T-helper 1 cell treated with Interleukin-12 subunit alpha and Interleukin-12 subunit beta and Interleukin-4 antibody, amounts not matched to agents 30 μg/mL and 1 μg/mL, for 36 hours (primary cell): ENCODE measurements around the gene ABCD1.
"Not testable (repeated sequence)": the region's sequence is repeated elsewhere in the genome, so short reads cannot be mapped to it uniquely, and the experiment has no call there.

Experiments
- H3K27ac Mint-ChIP-seq: one replicate; pipeline ENCODE4 v1.8.0; 2021; ENCODE audit warnings: mild to moderate bottlenecking, mixed read lengths
- H3K27me3 Mint-ChIP-seq: one replicate; pipeline ENCODE4 v1.8.0; 2021; ENCODE audit warnings: low read depth, mixed read lengths
- H3K36me3 Mint-ChIP-seq: one replicate; pipeline ENCODE4 v1.8.0; 2021; ENCODE audit warnings: low read depth, mixed read lengths
- H3K4me1 Mint-ChIP-seq: one replicate; pipeline ENCODE4 v1.8.0; 2021; ENCODE audit warnings: low read depth, mixed read lengths
- H3K4me3 Mint-ChIP-seq: one replicate; pipeline ENCODE4 v1.8.0; 2021; ENCODE audit warnings: mild to moderate bottlenecking, moderate library complexity, mixed read lengths
- H3K9me3 Mint-ChIP-seq: one replicate; pipeline ENCODE4 v1.8.0; 2021; ENCODE audit warnings: mixed read lengths

ABCD1 gene

DNA sequence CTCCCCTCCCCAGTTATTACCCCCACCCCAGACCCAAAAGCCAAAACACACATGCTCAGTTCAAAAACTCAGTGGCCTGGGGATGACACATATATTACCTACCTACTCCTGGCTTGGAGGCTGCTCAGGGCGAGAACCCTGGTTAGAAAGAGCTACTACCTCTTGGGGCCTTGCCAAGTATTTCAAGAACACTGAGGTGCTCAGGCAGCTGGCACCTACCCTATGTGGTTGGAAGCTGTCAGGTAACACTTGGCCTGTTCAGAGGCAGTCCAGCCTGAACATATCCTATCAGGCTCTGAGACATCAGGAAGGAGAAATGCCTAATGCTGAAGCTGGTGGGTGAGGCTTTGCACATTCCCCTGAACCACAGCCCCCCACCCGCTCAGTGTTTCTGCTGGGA, 5.4 kb upstream of the ABCD1 start:
- Mint-ChIP-seq H3K4me3 (no peak overlapping the region), H3K4me1 (peaks cover 13% of the 10 kb centered on the region), H3K27me3 (no peaks in the 10 kb centered on the region), H3K9me3 (no peaks in the 10 kb centered on the region), H3K36me3 (peaks cover 20% of the 10 kb centered on the region), H3K27ac (no peak overlapping the region)

DNA sequence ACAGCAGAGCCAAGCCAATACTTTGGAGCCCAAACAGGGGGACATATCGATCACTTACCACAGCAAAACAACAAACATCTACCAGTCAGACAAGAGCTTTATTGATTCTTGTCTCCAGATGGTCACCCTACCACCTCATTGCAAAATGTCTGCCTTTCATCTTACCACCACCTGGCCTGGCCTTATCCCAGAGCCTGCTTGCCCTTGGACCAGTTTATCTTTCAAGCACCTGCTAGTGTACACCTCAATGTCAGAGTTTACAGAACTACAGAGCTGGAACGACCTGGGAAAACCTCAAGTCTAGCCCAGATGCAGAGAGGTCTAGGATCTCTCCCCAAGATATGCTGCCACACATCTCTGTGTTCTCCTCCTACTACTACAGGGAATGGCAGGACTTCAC, 5.0 kb upstream of the ABCD1 start:
- Mint-ChIP-seq H3K36me3 (peaks cover 18% of the 10 kb centered on the region), H3K27me3 (no peaks in the 10 kb centered on the region), H3K4me3 (no peak overlapping the region), H3K27ac (no peak overlapping the region), H3K4me1 (peaks cover 13% of the 10 kb centered on the region), H3K9me3 (no peaks in the 10 kb centered on the region)

DNA sequence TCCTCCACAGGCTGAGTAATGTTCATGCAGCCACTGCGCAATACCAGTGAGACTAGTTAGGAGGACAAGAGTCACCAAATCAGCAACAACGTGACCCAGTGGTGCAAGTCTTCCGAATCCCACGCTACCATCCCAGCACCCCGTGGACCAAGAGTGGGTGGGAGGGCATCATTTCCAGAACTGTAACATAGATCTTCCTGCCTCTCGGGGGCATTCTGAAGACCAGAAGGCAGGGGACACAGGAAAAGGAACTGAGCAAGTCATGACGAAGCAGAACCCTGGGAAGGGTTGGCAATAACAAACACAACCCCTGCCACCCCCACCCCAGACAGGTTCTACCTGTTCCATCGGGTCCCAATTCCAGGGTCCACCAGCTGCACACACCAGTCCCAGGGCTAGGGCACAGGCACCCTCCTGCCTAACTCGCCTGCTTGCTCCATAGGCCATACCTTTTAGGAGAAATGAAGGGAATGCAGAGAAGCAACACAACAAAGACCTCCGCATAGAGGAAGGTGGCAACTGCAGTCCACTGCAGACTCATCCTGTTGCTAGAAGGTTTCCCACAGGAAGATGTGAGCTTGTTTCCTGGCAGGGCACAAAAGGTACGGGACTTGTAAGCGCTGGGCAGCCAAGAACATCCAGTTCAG, 1.8 kb upstream of the ABCD1 start:
- H3K27me3 Mint-ChIP-seq, result no peaks in the 10 kb centered on the region
- peak overlapping the region; percentile 86 for H3K4me3 Mint-ChIP-seq
- peaks cover 14% of the 10 kb centered on the region for H3K36me3 Mint-ChIP-seq

DNA sequence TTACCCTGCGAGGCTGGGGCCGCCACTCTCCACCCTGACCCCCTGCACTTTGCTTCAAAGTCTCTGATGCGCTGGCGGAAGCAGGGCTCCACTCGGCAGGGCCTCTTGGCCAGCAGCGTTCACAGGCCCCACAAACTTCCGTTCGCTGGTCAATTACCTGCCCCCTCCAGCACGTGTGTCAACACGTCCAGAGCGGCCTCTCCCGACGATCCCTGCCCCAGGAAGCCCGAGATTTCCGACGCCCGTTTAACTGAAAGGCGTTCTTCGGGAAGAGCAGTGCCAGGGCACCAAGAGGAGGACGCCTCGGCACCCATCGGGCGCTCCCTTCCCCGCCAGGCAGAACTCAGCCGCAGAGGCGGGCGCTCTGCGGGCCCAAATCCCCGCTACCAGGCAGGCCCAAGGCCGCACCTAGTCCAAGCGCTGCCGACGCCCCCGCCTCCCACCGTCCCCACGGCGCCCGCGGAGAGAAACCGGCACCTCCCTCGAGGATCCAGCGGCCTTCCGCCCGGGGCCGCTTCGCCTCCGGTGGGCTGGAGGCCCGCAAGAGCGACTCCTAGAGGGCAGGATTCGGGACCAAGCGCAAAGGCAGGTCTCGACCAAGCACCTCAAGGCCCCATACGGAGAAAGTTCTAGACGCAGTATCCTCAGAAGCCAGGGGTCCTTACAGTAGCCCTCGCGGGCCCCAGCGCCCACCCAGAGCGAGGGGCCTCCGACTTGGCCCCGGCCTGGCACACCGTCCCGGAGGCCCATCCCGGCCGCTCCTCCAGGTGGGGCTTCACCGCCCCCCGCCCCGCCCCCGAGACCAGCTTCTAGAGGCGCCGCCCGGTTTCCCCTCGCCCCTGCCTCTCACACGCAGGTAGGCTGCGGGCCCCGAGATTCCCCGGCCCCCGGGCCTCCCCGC, 1.1 kb upstream of the ABCD1 start:
- Mint-ChIP-seq H3K27ac (peak overlapping the region; percentile 76), H3K4me3 (peak overlapping the region; percentile 86), H3K4me1 (peaks cover 19% of the 10 kb centered on the region), H3K36me3 (peaks cover 15% of the 10 kb centered on the region), H3K27me3 (no peaks in the 10 kb centered on the region), H3K9me3 (no peaks in the 10 kb centered on the region)

More for the DNA sequence above, 1.8 kb upstream of the ABCD1 start:
- Mint-ChIP-seq H3K4me1 (peaks cover 18% of the 10 kb centered on the region), H3K27ac (peak overlapping the region; percentile 69), H3K9me3 (no peaks in the 10 kb centered on the region)

DNA sequence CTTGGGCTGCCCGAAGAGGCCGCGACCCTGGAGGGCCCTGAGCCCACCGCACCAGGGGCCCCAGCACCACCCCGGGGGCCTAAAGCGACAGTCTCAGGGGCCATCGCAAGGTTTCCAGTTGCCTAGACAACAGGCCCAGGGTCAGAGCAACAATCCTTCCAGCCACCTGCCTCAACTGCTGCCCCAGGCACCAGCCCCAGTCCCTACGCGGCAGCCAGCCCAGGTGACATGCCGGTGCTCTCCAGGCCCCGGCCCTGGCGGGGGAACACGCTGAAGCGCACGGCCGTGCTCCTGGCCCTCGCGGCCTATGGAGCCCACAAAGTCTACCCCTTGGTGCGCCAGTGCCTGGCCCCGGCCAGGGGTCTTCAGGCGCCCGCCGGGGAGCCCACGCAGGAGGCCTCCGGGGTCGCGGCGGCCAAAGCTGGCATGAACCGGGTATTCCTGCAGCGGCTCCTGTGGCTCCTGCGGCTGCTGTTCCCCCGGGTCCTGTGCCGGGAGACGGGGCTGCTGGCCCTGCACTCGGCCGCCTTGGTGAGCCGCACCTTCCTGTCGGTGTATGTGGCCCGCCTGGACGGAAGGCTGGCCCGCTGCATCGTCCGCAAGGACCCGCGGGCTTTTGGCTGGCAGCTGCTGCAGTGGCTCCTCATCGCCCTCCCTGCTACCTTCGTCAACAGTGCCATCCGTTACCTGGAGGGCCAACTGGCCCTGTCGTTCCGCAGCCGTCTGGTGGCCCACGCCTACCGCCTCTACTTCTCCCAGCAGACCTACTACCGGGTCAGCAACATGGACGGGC, 579 bp downstream of the ABCD1 start:
- Mint-ChIP-seq H3K36me3 (peaks cover 10% of the 10 kb centered on the region), H3K27me3 (no peaks in the 10 kb centered on the region), H3K27ac (no peak overlapping the region), H3K9me3 (no peaks in the 10 kb centered on the region), H3K4me3 (peak overlapping the region; percentile 56), H3K4me1 (peaks cover 16% of the 10 kb centered on the region)

DNA sequence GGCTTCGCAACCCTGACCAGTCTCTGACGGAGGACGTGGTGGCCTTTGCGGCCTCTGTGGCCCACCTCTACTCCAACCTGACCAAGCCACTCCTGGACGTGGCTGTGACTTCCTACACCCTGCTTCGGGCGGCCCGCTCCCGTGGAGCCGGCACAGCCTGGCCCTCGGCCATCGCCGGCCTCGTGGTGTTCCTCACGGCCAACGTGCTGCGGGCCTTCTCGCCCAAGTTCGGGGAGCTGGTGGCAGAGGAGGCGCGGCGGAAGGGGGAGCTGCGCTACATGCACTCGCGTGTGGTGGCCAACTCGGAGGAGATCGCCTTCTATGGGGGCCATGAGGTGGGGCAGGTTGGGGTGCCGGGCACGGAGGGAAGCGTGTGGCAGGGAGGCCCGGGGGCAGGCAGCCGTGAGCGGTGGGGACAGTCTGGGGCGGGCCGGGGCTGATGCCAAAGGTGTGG, 1.2 kb downstream of the ABCD1 start:
- H3K4me3 Mint-ChIP-seq, result peak overlapping the region; percentile 56
- no peaks in the 10 kb centered on the region for H3K27me3 Mint-ChIP-seq
- no peak overlapping the region for H3K27ac Mint-ChIP-seq
- no peaks in the 10 kb centered on the region for H3K9me3 Mint-ChIP-seq
- peaks cover 19% of the 10 kb centered on the region for H3K4me1 Mint-ChIP-seq
- peaks cover 12% of the 10 kb centered on the region for H3K36me3 Mint-ChIP-seq

DNA sequence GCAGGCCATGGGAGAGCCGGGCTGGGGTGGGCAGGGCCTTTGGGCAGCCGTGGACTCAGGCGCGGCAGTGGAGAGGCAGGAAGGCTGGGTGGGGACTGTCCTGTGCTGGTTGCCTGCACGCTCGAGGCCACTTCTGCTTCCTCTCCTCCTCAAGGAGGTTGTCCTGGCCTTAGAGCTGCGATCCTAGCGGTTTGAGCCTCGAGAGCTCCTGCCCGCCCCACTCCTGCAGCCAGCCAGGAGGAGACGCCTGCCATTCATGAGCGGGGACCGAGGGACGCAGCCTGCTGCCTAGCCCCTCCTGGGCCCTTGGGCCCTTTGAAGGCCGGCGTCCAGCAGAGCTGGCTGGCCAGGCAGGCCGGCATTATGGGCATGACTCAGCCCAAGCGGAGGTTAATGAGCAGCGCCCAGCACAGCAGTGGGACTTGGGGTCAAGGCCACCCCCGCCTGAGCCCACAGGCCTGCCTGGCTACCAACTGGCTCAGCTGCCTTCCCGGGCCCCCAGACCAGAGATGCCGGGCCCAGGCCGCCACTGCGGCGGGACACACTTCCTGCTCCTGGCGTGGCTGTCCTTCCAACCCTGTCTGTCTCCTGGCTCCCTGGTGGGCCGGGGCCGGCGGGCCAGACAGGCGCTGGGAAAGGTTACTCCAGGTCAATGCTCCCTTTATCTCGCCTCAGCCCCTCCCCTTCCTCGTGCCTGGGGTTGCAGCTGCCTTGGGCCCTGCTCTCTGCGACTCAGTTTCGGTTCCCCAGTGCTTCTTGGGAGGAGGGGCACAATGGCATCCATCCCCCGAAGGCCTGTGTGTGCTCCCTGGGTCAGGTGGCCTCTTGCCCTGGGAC, 1.8 kb downstream of the ABCD1 start:
- Mint-ChIP-seq H3K27ac (peak overlapping the region; percentile 76), H3K36me3 (peaks cover 17% of the 10 kb centered on the region), H3K4me3 (peak overlapping the region; percentile 66)

DNA sequence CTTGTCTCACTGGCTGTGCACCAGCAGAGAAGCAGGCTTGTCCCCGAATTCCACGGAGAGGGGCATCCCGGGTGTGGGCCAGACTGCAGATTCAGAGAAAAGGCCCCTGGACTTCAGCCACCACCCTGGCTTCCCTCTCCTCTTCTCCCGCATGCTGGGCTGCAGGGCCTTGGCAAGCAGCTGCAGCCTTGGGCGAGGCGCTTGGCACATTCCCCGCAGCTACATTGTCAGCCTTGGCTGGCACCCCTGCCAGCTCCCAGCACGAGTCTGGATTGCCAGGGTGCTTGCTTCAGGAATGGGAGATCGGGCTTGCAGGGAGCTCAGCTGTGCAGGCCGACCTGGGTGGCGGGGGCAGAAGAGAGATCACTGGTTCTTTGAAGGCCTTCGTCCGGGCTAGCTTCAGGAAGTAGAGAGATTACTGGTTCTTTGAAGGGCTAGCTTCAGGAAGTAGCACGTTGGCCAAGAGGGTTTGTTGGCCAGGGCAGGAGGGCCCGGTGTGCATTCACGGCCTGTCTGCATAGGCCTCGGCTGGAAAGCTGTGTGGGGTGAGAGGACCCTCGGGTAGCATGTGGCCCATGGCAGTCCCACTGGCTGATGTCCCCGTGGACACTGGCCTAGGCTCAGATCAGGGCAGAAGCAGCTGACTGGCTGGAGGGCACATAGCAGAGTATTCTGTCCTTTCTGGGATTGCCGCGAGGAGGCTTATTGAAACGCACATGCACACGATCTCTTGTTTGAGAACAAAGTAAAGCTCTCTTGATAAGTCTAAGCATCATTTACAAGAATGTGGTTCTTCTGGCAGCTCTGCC, 2.7 kb downstream of the ABCD1 start:
- Mint-ChIP-seq H3K4me1 (peaks cover 24% of the 10 kb centered on the region), H3K9me3 (peaks cover 9% of the 10 kb centered on the region)

More for the DNA sequence above, 1.8 kb downstream of the ABCD1 start:
- H3K9me3 Mint-ChIP-seq, result peaks cover 4% of the 10 kb centered on the region
- H3K27me3 Mint-ChIP-seq, result no peaks in the 10 kb centered on the region
- H3K4me1 Mint-ChIP-seq, result peaks cover 24% of the 10 kb centered on the region

DNA sequence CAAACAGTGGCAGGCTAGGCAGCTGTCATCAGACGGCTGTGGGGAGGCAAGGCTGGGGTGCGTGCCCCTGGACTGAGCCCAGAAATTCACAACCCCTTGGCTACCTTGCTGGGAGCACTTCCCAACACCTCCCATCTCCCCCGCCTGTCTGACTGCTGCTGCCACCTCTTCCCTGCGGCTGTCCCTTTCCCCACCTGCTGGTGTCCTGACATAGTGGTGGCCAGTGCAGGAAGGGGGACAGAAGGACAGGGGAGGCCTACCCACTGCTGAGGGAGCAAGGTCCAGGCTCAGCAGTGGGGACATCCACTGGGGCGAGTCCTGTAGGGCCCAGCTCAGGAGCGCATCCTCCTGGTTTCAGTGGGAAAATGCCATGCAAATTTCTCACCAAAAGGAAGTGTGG, 3.4 kb downstream of the ABCD1 start:
- H3K4me1 Mint-ChIP-seq, result peaks cover 18% of the 10 kb centered on the region
- peaks cover 23% of the 10 kb centered on the region for H3K36me3 Mint-ChIP-seq
- no peak overlapping the region for H3K4me3 Mint-ChIP-seq
- no peak overlapping the region for H3K27ac Mint-ChIP-seq
- peaks cover 9% of the 10 kb centered on the region for H3K9me3 Mint-ChIP-seq
- H3K27me3 Mint-ChIP-seq, result no peaks in the 10 kb centered on the region

More for the DNA sequence above, 2.7 kb downstream of the ABCD1 start:
- Mint-ChIP-seq H3K4me3 (peak overlapping the region; percentile 66), H3K27me3 (no peaks in the 10 kb centered on the region), H3K27ac (peak overlapping the region; percentile 76), H3K36me3 (peaks cover 21% of the 10 kb centered on the region)

DNA sequence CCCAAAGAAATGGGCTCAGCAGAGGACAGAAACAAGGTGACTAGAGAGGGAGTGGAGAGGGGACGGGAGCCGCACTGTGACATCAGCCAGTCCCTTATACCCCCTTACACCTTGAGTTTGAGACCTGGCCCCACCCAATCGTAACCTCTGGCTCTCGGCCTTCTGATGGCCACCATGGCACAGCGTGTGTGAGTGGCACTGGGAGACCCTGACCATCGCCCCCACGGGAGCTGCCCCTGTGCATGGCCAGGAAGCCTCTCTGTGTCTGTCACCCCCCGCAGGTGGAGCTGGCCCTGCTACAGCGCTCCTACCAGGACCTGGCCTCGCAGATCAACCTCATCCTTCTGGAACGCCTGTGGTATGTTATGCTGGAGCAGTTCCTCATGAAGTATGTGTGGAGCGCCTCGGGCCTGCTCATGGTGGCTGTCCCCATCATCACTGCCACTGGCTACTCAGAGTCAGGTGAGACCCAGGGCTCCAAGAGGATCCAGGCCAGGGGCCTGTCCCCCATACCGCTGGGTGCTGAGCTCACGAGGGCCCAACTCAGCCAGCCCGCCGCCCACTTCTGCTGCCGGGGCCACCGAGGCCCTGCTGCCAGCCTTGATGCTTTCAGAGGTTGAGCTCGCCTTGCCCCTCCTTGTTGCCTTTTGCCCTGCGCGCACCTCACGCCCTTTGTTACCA, 4.4 kb downstream of the ABCD1 start:
- no peak overlapping the region for H3K27ac Mint-ChIP-seq
- no peak overlapping the region for H3K4me3 Mint-ChIP-seq
- peaks cover 18% of the 10 kb centered on the region for H3K4me1 Mint-ChIP-seq
- peaks cover 23% of the 10 kb centered on the region for H3K36me3 Mint-ChIP-seq
- no peaks in the 10 kb centered on the region for H3K27me3 Mint-ChIP-seq
- peaks cover 9% of the 10 kb centered on the region for H3K9me3 Mint-ChIP-seq

DNA sequence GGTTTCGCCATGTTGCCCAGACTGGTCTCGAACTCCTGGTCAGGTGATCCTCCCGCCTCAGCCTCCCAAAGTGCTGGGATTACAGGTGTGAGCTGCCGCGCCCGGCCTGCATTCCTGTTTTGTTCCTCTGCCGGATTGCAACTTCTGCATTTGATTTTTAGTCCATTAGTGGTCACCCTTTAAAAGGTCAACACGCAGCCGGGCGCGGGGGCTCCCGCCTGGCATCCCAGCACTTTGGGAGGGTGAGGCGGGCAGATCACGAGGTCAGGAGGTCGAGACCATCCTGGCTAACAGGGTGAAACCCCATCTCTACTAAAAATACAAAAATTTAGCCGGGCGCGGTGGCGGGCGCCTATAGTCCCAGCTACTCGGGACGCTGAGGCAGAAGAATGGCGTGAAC, 5.5 kb downstream of the ABCD1 start:
- H3K36me3 Mint-ChIP-seq, result peaks cover 28% of the 10 kb centered on the region
- H3K9me3 Mint-ChIP-seq, H3K27me3 Mint-ChIP-seq, H3K4me3 Mint-ChIP-seq, H3K27ac Mint-ChIP-seq: not testable (repeated sequence)
- peaks cover 18% of the 10 kb centered on the region for H3K4me1 Mint-ChIP-seq

DNA sequence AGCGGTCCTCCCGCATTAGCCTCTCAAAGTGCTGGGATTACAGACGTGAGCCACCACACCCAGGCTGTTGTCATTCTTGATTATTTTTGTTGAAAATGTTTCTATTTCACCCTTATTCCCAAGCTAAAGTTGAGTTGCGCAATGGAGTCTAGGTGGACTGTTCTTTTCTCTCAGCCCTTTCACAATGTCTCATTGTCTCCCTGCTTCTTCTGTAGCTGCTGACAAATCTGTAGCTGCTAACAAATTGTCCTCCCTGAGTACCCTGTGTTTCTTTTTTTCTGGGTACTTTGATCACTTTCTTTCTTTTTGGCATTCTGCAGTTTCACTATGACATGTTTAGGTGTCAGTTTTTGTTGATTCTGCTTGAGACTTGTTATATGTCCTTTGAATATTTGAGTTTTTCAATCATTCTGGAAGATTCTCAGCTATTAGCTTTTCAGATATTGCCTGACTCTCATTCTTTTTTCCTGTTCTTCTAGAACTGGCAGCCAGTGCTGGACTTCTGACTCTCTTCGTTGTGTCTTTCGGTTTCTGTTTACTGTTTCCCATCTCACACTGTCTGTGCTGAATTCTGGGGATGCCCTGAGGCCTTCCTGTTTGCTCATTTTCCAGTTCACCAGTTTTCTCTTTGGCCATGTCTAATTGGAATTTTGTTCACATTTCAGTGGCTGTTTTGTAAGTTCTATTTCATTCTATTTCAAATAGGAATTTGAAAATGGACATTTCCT, 6.6 kb downstream of the ABCD1 start:
- H3K4me3 Mint-ChIP-seq, result peak overlapping the region; percentile 22
- H3K9me3 Mint-ChIP-seq, result peaks cover 9% of the 10 kb centered on the region
- peaks cover 23% of the 10 kb centered on the region for H3K4me1 Mint-ChIP-seq
- H3K27ac Mint-ChIP-seq, result peak overlapping the region; percentile 33
- H3K36me3 Mint-ChIP-seq, result peaks cover 33% of the 10 kb centered on the region
- H3K27me3 Mint-ChIP-seq, result no peaks in the 10 kb centered on the region
